GM21825 (cell line): Measurements from ENCODE around the gene FXYD2.
"Not testable (repeated sequence)": the region's sequence is repeated elsewhere in the genome, so short reads cannot be mapped to it uniquely, and the experiment has no call there.

ENCODE experiments used
- ATAC-seq: cut with Tn5 transposase; IDR thresholded peaks from one replicate; pipeline ENCODE4 v1.9.1; 2021; ENCODE audit warnings: mild to moderate bottlenecking, moderate library complexity; ENCODE audit not compliant: unreplicated experiment

FXYD2 gene

GRCh38 chr11:117822074-117823033 lies 2.2 kb downstream of the FXYD2 start:
- ATAC-seq, result no peak

DNA sequence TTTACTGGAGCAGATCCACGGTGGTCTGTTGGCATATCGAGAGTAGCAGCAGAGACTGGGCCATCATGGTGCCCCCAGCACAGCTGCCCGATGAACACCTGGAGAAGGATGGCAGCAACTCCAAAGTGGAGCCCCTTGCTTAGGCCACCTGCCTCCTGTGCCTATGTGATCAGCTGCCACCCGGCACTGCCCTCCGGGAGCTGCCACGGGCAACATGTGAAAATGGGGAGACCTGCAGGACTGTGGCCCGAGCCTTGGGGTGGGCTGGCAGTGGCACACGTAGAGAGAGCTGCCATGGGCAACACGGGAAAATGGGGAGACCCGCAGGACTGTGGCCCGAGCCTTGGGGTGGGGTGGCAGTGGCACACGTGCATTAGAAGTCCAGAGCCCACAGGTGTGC lies 3.1 kb downstream of the FXYD2 start:
- ATAC-seq, result no peak

DNA sequence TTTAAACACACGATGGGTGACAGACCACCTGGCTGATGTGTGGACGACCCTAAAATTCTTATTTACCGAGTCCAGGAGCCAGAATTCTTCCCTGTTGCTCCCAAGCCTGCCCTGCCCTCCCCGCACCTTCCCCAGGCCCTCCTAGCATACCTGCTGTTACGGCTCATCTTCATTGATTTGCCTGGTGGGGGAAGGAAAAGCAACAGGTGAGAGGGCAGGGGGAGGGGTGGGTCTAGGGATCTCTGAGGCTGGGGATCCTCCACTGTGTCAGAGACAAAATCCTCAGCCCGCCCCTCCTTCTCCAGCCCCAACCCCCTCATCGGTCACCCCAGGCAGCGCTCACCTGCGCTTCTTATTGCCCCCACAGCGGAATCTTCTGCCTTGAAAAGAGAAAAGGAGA lies 4.0 kb downstream of the FXYD2 start:
- ATAC-seq, result no peak

DNA sequence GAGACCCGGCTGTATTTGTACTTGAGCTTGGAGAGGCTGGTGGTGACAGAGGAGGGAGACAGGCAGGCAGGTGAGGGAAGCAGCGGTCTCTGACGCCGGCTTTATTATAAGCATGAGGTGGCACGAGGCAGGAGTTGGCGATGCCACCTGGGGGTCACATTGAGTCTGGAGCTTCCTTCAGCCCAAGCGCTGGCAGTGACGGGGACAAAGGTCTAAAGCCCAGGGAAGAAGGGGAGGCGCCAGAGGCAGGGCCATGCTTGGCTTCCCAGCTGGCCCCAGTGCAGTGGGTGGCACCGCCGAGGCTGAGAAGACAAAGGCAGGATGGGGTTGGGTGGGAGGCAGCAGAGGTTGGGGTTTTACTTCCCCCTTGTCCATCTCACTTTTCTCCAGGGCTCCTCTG lies 4.5 kb downstream of the FXYD2 start:
- no peak for ATAC-seq

DNA sequence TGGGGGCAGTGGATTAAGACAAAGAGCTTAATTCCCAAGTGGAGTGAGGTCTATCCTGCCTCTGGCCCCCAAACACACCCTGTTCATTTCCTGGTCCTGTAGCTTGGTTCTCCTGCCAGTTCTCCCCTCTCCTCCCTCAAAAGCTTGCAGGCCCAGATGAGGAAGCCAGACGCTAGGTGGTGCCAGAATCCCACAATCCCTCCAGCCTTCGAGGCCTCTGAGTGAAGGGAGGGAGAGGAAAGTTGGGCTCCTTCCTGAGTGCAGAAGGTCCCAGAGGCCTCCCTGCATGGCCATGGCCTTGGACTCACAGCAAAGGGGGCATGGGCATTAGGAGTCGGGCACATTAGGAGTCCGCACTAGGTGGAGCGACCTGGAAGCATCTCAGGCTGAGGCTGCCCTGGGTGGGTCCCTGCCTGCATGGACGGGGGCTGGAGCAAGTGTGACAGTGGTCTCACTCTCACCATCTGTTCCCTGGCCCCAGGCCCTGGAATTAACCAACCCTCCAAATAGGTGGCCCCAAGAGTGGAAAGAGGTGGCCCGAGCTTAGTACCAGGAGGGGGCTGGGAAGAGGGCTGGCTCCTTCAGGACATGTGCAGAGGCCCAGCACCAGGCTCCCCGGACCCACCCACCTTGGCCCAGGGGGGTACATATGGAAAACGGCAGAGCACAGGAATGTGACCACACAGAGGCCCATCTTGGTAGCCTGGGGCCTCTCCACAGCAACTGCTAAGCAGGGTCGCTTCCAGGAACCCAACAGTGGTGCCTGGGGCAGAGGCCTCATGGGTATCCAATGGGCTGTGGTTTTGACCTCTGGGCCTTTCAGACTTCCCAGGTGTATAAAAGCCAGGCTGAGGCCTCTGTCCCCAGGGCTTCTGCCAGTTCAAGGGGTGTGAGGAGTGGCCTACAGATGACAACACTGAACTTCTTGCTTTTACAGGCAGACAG lies 5.2 kb downstream of the FXYD2 start:
- no peak for ATAC-seq

- ATAC-seq, result peak; percentile 17
Measured at GRCh38 chr11:117818041-117818873, 6.3 kb downstream of the FXYD2 start.

- peak; percentile 26 for ATAC-seq
Measured at GRCh38 chr11:117817368-117818040, 7.0 kb downstream of the FXYD2 start.

DNA sequence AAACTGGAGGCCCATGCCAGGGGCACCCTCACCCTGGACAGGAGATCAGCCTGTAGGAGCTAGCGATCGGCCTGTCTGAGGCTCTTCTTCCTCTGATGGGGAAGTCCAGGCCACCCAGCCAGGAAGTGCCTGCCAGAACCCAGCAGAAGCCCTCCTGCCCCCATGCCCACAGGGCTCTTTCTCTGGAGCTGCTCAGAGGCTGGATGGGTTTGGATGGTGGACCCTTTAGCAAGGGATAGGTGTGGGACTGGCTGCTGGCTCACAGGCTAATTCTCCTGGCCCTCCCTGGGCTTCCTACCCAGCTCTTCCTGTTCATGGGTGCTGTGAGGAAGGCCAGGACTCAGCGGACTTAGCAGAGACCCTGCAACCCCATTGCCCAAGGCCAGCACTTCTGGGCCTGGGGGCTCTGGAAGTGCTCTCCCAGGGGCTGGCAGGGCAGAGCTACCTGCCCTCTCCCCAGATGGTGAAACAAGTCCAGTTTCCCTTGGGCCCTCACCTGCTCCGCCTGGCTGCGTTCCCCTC lies 7.6 kb downstream of the FXYD2 start:
- no peak for ATAC-seq

- ATAC-seq, result no peak
Measured at GRCh38 chr11:117816151-117816741, 8.3 kb downstream of the FXYD2 start.

DNA sequence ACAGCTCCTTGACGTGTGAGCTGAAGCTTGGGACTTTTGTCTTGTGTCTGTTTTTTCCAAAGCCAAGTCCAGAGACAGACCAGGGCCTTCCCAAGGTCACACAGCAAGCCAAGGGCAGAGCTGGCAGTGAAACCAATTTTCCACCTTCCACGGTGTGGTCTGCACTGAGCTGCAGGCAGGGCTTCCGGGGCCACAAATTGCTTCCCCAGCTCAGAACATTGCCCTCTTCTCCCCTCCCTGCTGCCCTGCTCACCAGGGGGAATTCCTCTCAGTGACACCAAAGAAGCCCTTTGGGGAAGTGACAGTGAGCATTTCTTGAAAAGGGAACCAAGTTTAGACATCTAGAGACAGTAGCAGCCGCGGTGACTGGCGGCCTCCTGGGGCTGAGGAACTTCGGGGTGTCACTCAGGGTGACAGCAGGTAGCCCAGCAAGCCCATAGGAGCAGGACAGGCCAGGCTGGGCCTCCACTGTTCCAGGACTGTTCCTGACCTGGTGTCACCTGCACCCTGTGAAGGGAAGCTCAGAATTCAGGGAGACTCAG lies 9.2 kb downstream of the FXYD2 start:
- ATAC-seq, result peak; percentile 57

DNA sequence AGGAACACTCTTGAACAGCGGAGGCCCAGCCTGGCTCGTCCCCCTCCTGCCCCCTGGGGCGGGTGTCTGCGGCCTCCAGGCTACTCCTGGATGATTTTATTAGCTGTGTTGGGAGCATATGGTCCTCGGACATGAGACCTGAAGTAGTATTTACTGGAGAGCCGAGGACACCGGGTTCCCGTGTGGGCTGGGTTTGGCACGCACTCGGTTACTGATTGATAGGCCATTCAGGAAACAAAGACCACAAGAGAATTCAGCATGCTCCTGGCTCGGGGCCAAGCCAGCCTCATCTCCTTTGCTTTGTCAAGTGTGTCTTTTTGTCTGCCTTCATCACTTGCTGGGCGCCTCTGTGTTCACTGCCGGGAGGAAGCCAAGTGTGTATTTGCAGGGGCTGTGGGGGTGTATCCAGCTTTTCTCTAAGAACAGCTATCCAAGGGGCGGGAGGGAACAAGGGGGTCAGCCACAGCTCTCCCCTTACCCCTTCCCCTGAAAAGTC lies 9.7 kb downstream of the FXYD2 start:
- ATAC-seq, result peak; percentile 34

DNA sequence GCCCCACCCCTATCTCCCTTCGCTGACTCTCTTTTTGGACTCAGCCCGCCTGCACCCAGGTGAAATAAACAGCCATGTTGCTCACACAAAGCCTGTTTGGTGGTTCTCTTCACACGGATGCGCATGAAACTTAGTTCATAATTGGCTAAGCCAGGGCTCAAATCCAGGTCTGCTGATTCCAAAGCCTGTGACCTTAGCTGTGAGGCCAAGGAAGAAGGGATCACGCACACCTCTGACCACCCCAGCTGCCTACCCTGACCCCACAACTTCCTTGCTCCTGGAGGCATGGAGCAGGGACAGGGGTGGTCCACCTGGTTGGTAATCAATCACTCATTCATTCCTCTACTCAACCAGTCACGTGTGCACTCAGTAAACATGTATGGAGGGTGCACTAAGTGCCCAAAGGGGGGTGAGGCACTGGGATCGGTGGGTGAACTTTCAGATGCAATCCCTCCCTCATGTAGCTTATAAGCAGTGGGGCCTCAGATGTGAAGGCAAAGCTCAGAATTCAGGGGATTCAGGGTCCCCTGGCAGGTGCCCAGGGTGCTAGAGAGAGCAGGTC lies 10.3 kb downstream of the FXYD2 start:
- peak; percentile 6 for ATAC-seq

DNA sequence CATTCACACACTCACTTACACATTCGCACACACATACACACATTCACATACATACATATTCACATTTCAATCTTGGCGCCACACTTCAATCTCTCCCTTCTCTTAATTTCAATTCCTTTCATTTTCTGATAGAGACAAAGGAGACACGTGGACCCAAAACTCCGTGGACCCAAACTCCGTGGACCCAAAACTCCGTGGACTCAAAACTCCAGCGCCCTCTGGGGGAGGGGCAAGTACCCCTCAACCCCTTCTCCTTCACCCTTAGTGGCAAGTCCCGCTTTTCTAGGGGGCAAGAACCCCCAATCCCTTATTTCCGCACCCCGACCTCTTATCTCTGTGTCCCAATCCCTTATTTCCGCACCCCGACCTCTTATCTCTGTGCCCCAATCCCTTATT lies 14.5 kb downstream of the FXYD2 start:
- ATAC-seq, result not testable (repeated sequence)

- ATAC-seq, result no peak
Measured at GRCh38 chr11:117809236-117810055, 15.1 kb downstream of the FXYD2 start.

GRCh38 chr11:117808784-117809183 lies 15.8 kb downstream of the FXYD2 start:
- no peak for ATAC-seq

DNA sequence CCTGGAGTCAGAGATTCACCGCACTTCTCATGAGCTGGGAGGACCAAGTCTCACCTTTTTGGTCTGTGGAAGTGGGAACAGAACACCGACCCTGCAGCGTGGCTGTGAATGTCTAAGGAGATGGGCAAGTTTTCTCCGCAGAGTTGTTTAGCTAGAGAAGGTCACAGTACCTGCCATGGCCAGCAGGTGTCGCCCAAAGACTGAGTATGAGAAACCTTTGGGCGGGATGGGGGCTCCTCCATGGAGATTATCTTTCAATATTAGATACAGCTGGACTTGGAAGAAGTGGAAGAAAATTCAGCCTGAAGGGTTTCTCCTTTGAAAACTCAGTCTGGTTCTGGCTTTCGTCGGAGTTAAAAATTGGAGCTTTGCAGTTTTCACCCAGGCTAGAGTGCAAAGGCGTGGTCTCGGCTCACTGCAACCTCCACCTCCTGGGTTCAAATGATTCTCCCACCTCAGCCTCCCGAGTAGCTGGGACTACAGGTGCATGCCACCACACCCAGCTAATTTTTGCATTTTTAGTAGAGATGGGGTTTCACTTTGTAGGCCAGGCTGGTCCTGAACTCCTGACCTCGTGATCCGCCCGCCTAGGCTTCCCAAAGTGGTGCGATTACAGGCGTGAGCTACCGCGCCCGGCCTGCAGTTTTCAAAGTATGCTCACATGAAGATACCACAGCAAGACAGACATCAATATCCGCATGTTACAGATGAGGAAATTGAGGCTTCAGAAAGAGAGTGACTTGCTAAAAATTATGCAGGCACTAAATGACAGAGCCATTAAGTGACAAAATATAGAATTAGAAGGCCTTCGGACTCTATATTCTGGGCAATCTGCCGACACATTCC lies 16.8 kb downstream of the FXYD2 start:
- no peak for ATAC-seq

- no peak for ATAC-seq
Measured at GRCh38 chr11:117806846-117807245, 17.7 kb downstream of the FXYD2 start.
